Keratinocyte (primary cell): ENCODE data around the gene PAFAH1B2.

Source experiments
- CTCF ChIP-seq, 3 experiments: IDR thresholded peaks in 1 of 3; conservative IDR thresholded peaks in 1 of 3; optimal IDR thresholded peaks in 1 of 3; 2 replicates in 2 of 3; 3 replicates in 1 of 3; pipeline versions ENCODE3 to v1.5.1; 2011; ENCODE audit warnings: low read length in 3 of 3, mild to moderate bottlenecking in 3 of 3, moderate library complexity in 2 of 3, control low read depth in 1 of 3, inconsistent platforms in 1 of 3; ENCODE audit not compliant: insufficient read depth in 2 of 3; ENCODE audit errors: extremely low read depth in 1 of 3
- EZH2 ChIP-seq: IDR thresholded peaks from one replicate; pipeline ENCODE4 v1.6.1; 2012; ENCODE audit warnings: inconsistent platforms, mild to moderate bottlenecking, low read length, moderate library complexity

DNA sequence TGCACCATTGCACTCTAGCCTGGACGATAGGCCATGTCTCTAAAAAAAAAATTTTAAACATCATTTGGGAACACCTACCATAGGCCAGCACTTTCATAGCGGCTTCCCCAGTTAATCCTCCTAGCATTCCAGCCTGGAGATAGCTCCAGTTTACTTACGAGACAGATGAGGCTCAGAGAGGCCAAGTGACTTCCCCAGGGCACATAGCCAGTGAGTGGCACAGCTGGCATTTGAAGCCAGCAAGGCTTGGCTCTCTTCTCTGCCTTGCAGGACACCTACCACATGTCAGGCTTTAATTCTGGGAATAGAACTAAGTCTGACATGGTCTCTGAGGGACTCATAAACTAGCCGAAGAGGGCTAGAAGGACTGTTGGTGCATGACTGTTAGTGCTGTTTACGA is 50.2 kb downstream of the PAFAH1B2 start:
- TF ChIP-seq CTCF (optimal IDR thresholded peaks at IDR 0.05 in 1 of 3, IDR thresholded peaks at IDR 0.05 in 1 of 3, conservative IDR thresholded peaks at IDR 0.05 in 1 of 3; ENCODE audit: extremely low read depth in 1 of 3, insufficient read depth in 2 of 3, low read length in 3 of 3) (no peak), EZH2 (no peak)
